CD4-positive, alpha-beta T cell treated with Interleukin-15 for 4 hours (primary cell): Measurements from ENCODE around the gene IFNA17.
"Not testable (repeated sequence)": the region's sequence is repeated elsewhere in the genome, so short reads cannot be mapped to it uniquely, and the experiment has no call there.

Experiments used
- DNase-seq: peaks from one replicate; pipeline ENCODE4 v3.0.0-alpha.2; 2020; ENCODE audit warnings: low spot score

IFNA17 gene

DNA sequence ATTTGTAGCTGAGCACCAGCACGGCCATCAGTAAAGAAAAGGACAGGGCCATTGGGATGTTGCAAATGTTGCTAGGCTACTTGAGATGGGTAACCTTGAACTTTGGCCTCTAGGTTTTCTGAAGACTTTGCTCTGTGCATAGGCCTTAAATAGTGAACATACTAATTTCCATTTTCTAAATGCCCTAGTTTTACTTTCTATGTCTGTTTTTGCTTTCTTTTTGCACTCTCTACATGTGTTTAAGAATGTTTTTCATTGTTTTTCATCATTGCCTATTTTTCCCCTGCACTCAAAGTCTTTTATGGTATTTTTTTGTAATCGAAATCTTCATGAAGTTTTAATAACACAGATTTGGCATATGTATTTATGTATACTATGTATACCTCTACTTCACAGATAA is at the start of gene IFNA17:
TSS of gene IFNA17 (minus strand) at position 101 of the 400 bp plus-strand sequence. CDS start at position 52, 49 bp downstream.
- DNase-seq, result no peak

DNA sequence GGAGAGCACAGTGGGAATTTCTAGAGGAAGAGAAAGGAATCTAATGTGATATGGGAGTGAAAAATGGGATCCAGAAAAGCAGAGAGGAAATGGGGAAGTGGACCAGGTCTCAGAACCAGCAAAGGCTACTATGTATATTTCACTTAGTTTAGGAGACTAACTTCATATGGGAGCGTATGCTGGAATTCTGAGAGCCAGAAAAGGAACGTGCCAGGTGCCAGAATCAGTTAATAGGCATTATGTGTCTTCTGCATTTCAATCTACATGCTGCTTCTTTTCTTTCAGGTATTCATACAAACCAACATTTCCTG is 40.3 kb upstream of the IFNA17 start:
- no peak for DNase-seq

DNA sequence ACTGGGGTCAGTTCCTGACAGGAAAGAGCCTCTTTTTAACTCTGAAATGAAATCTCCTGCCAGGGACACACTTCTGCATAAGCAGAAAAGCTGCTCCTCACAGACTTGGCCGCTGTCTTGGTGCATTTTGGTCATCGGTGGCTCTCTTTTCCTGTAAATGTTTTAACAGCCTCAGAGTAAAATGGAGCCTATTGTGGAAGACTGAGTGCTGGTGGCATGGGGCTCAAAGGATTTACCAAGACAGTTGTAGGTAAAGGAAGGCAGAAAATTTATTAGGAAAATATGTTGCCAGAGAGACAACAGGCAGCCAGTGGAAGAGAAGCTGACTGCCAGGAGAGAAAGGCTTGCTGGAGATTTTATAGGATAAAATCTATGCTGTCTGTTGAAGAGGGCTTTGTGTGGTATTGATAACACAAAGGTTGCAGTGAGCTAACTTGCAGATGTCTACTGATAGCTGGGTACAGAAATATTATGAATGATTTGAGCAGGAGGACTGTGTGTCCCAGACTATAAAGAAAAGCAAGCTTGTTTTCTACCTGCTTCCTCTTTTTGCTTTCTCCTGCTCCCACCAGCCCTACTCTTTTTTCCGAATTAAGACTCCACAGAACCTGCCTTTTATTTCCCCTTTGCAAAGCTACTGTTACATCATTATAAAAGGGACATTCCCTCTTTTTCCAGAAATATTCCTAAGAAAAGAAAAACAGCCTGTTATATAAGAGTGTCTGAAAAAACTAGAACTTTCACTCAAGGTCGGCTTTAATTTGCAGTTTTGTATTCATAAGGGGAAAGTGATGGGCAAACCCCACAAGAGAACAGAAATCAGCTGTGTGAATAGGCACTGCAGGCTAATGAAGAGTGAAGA is 39.7 kb upstream of the IFNA17 start:
- DNase-seq, result no peak

DNA sequence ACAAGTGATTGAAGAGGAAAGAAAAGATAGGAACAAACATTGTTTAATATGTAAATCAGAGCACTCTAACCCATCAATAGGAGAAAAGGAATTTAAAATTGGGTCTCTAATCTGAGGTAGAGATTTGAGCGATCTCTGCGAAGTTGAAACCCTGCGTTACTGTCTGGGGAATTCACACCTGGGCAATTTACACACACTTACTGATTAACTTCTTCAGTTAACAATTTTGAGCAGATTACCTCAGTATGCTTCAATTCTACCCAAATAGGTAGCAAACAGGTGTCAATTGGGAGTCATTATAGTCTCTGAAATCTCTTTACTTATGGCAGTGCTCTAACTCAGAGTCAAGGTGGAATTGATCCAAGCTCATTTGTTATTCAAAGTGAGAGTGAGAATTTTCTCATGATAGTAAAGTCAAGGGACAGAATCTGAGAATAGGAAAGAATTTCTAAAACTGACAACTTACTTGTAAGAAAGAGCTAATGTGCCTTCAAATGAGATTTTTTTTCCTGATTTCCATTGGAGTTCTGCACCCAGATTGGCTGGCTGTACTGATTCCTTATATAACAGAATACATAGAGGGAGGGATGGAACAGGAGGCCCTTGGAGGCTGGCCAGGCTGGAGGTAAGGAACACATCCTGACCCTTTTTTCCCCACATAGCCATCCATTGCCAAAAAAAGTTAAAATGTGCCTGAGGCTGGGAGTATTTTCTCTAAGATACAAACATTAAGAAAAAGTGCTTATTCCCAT is 38.9 kb upstream of the IFNA17 start:
- DNase-seq, result no peak

DNA sequence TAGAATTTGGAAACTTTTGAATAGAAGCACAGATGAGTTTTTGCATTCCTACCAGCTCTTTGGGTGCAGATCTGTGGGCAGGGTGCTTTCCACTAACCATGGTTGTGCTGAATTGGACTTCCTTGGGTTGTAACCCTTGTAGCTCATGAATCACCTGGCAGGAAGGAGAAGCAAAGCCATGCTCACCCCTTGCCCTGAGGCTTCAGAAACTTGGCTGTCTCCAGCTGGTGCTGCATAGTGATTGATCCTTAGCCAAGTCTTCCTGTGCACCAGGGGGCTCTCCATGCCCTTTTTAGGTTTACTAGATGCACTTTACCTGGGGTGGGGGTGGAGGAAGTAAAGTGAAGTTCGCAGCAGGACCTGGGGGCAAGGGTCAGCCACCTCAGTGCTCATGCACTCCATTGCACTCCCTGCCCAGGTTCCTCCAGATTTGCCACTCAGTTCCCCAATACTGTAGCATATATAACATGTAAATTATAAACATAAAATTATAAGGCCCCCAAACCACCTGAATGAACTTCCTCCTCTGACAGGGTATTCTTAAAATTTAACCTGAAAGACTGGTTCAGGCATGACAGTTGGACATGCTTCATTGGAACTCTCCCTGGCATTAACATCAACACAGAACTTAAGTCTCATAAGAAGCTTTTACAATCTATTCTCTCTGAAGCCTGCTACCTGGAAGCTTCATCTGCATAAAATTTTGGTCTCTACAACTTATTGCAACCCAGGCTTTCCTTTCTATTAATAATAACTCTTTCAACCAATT is 37.6 kb upstream of the IFNA17 start:
- no peak for DNase-seq

DNA sequence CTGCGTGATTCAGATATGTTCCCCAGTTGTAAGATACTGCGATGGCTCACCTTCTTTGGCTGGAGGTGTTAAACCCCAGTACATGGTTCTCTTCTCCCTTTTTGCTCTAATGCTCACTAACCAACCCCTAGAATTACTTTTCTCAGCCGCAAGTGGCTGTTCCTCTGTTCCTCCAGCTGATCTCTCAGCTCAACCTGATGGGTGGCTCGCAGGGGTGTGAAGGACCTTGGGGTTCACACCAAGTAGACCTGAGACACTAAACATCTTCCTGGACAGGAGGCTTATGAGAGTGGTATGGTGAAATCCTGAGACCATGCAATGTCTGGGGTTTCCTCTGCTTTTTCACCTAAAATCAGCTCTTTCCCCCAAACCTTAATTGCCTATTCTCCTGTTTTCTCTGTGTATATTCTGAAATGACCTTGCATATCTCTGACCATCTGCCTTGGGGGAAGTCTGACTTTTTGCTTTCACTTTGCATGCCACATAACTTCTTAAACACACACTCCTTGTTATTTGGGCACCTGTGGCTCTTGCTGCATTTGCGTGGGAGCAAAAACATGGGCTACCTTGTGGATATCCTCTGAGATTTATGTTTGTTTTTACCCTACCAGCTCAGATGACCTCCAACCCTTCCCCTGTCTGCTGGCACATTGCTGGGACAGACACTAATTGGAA is 27.7 kb upstream of the IFNA17 start:
- DNase-seq, result no peak

DNA sequence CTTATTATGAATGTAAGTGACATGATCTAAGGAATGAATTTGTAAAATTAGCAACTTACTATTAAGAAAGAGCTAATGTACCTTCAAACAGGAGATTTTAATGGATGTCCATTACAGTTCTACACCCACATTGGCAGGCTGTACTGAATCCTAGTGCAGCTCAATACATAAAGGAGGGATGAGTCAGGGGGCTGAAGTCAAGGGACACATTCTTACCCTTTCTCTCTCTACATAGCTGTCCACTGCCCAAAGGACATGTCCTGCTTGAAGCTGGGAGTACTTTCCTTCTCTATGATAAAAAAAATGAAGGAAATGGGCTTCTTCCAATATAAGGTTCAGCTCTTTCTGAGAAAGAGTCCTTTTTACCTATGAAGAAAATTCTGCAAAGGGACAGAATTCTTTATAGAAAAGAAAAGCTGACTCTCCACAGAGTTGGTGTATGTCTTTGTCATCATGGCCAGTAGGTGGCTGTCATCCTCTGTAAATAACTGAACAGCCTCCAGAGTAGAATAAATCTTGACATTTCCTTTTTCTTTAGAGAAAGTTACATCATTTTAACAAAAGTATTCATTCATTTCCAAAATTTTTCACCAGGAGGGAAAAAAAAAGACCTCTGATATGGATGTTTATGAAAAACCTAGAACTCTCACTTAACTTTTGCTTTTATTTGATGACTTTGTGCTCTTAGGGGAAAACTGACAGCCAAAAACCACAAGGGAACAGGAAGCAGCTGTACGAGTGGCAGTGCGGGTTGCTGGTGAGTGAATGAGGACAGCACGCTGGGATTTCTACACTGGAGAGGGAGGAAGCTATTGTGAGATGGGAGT is 24.9 kb upstream of the IFNA17 start:
- no peak for DNase-seq

DNA sequence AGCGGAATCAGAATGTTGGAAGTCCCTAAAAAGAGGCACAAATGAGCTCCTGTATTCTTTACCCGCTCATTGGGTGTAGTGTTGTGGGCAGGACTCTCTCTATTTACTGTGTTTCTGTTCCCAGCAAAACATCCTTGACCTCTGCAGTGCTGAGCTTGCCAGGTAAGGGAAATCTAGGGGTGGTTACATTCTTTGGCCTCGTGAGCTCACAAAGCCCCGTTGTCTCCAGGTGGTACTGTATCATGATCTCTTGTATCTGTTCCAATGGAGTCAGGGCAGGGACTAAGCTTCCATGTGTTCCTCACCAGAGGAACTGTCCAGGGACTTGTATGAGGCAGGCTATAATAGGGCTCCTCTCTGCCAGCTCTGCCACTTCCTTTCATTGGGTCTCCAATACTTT is 23.6 kb upstream of the IFNA17 start:
- no peak for DNase-seq

DNA sequence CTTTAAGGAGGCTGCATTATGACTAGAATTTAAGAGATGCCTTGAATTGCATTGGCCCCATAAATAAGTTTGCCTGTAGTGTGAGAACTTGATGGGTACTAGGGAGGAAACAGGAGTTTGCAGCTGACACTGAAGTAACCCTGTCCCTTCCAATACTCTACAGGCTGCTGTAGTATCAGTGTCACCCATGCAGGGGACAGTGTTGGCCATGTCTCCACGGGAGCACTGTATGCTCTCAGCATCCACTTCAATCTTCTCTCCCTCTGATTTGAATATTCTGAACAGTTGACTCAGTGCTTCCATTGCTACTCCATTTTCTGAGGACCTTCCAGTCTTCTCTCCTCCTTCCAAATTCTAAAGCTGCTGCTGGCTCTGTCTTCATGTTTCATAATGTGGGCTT is 23.2 kb upstream of the IFNA17 start:
- DNase-seq, result no peak

DNA sequence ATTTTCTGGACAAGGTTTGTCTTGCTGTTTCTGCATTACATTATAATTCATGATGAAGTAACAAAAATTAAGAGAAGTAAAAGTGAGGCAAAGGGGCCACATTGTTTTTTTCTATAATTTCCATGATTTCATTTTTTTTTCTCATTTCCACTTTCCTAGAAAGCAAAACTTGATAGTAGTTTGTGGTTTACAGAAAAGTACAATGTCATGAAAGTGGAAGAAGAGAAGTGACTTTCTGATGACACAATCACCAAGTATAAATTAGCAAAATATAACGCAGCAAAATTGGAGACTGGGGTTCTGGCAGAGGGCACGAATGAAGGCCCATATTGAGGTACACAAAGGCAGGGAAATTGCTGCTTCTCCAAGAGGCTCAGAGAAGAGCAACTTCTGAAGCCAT is 16.8 kb upstream of the IFNA17 start:
- no peak for DNase-seq

DNA sequence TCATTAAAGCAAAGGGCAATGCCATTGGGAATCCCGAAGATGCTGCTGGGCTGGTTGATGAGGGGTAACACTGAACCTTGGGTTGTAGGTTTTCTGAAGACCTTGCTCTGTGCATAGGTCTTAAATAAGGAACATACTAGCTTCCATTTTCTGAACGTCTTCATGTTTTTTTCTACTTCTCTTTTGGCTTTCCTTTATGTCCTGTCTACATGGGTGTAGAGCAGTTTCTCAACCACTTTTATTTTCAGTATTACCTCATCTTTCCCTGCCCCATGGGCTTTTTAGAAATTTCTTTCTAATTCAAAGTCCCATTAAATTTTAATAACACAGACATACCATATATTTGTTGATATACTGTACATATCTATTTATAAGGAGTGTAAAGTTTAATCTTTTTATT is 11.9 kb upstream of the IFNA17 start, which contains the start of gene IFNA14:
TSS of gene IFNA14 (minus strand) at position 95 of the 400 bp plus-strand sequence. CDS start at position 25, 70 bp downstream.
- no peak for DNase-seq

DNA sequence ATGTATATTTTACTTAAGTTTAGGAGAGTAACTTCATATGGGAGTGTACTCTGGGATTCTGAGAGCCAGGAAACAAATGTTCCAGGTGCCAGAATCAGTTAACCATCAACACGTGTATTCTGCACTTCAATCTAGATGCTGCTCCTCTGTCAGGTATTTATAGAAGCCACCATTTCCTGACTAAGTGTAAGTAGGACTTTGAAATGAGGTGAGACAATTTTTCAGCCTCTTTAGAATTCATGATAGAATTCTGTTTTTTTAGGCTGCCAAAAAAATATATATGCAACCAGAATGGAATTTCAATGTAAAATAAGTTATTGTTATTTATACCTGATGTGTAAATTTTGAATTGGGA is 8.3 kb upstream of the IFNA17 start:
- not testable (repeated sequence) for DNase-seq

DNA sequence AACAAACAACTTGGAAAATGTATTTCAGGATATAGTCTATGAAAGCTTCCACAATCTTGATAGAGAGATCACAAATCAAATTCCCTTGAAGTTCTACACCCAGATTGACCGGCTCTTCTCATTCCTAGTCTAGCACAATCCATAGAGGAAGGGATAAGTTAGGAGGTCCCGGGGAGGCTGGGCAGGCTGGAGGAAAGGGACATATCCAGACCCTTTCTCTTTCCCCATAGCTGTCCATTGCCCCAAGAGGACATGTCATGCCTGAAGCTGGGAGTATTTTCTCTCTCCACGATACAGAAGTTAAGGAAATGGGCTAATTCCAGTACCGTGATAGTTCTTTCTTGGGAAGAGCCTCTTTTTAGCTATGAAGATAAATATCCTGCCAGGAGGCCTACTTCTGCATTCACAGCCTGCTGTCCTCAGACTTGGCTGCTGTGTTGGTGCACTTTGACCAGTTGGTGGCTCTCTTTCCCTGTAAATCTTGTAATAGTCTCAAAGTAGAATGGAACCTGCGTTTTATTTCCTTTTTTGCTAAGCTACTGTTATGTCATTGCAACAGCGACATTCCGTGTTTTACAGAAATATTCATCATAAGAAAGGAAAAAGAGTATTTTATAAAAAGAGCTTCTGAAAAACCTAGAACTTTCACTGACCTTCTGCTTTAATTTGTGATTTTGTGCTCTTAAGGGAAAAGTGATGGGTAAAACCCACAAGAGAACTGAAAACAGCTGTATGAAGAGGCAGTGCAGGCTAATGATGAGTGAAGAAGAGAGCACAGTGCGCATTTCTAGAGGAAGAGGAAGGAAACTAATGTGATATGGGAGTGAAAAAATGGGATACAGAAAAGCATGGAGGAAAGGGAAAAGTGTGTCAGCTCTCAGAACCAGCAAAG is 7.7 kb upstream of the IFNA17 start:
- peak; percentile 40 for DNase-seq

DNA sequence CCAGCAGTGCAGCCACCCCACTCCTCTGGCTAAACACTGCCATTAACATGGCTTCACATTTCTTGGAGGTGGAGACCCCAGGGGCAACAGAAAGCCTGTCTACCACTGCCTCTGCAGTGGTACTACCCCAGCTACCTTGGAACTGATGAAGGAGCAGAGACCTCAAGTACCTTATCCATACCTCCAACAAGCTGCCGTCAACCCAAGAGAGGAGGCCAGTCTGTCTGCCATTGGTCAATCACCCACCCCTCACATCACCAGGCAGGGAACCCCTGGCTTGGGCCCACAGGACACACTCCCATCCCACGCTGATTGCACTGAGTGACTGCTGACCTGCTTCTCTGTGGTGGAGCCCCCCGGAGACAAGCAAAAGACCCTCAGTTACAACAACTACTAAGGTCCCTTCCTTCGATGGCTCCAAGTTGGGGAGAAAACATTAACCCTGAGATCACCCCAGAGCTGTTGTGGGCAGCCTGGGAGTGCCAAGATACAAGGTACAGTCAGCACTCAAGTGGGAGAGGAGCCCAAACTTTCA is 6.2 kb upstream of the IFNA17 start:
- DNase-seq, result no peak

DNA sequence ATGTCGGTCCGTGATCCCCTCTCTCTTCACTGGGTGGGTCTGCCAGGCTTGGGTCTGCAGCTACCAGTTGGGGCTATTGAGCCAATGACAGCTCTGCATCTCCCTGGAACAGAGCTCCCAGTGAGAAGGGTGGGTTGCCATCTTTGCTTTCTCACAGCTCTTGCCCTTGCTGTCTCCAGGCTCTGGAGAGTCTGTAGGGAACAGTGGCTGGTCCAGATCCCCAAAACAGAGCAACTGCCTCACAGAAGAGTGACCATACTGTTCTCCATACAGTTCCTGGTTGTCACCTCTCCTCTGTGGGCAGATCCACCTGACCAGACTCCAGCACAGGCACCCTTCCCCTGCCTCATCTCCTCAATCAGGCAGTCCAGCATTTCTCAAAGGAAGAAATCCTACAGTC is 5.2 kb upstream of the IFNA17 start:
- DNase-seq, result no peak

DNA sequence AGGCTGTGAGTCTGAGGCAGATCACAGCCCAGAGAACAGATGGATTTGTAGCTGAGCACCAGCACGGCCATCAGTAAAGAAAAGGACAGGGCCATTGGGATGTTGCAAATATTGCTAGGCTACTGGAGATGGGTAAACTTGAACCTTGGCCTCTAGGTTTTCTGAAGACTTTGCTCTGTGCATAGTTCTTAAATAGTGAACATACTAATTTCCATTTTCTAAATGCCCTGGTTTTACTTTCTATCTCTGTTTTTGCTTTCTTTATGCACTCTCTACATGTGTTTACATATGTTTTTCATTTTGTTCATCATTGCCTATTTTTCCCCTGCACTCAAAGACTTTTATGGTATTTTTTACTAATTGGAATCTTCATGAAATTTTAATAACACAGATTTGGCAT is 10.8 kb downstream of the IFNA17 start, which contains the start of gene IFNA16:
TSS of gene IFNA16 (minus strand) at position 101 of the 400 bp plus-strand sequence. CDS start at position 95, 6 bp downstream.
- not testable (repeated sequence) for DNase-seq

DNA sequence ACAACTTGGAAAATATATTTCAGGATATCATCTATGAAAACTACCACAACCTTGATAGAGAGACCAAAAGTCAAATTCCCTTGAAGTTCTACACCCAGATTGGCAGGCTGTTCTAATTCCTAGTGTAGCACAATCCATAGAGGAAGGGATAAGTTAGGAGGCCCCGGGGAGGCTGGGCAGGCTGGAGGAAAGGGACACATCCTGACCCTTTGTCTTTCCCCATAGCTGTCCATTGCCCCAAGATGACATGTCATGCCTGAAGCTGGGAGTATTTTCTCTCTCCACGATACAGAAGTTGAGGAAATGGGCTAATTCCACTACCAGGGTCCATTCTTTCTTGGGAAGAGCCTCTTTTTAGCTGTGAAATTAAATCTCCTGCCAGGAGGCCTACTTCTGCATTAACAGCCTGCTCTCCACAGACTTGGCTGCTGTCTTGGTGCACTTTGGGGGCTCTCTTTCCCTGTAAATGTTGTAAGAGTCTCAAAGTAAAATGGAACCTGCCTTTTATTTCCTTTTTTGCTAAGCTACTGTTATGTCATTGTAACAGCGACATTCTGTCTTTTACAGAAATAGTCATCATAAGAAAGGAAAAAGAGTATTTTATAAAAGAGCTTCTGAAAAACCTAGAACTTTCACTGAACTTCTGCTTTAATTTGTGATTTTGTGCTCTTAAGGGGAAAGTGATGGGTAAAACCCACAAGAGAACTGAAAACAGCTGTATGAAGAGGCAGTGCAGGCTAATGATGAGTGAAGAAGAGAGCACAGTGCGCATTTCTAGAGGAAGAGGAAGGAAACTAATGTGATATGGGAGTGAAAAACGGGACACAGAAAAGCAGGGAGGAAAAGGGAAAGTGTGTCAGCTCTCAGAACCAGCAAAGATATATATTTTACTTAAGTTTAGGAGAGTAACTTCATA is 14.4 kb downstream of the IFNA17 start:
- not testable (repeated sequence) for DNase-seq

DNA sequence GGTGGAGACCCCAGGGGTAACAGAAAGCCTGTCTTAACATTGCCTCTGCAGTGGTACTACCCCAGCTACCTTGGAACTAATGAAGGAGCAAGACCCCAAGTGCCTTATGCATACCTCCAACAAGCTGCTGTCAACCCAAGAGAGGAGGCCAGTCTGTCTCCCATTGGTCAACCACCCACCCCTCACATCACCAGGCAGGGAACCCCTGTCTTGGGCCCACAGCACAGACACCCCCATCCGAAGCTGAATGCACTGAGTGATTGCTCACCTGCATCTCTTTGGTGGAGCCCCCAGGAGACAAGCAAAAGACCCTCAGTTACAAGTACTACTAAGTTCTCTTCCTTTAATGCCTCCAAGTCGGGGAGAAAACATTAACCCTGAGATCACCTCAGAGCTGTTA is 15.9 kb downstream of the IFNA17 start:
- not testable (repeated sequence) for DNase-seq

DNA sequence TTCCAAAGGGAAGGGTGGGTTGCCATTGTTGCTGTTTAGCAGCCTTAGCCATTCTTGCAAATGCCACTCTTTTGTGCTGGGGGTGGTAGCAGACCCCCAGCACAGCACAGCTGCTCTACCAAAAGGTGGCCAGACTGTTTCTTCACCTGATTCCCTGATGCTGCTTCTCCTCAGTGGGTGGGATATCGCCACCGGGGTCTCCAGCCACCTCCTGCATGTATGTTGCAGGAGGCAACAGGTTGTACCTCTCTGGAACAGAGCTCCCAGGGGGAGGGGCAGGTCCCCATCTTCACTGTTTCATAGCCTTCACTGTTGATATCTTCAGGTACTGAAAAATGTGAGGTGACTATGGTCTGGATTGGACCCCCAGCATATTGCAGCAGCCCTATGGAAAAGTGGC is 17.2 kb downstream of the IFNA17 start:
- DNase-seq, result not testable (repeated sequence)
